ENCODE results near the gene CMTM6. TPM values are rescaled to one million over a fixed set of nuclear protein-coding genes. Genes with fewer than 3 reads are reported as not detected.

CMTM6 gene
- total and polyA plus RNA-seq, 2 of the 13 experiments (the other 11 are each of a cell fraction or from before 2014, with no cell fraction given) = 25.6 to 55.7 TPM

DNA sequence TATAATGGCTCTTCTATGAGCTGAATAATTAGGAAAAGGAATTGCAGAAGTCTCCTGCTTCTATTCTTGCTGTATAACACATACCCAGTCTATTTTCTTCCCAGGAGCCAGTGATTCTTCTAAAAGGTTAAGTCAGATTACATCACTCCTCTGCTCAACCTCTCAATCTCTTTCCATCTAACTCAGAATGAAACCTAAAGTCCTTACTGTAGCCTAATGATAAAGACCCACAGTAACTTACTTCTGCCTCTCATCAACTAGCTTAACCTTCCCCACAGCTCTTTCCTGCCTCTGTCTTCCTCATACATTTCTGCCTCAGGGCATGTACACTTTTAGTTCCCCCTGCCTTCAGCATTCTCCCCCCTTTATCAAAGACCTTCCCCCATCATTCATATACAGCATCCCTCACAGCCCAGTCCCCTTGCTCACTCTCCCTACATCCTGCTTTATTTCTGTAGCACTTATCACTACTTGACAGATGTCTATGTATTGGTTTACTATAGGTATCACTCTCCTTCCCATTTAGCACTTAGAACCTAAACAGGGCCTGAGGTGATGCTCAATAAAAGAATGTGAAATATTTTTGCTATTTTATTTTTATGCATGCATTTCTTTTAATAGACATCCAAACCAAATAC, 28.5 kb upstream of the CMTM6 start (continued):
- TF ChIP-seq, protein P1, sequence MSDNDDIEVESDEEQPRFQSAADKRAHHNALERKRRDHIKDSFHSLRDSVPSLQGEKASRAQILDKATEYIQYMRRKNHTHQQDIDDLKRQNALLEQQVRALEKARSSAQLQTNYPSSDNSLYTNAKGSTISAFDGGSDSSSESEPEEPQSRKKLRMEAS (IDR thresholded peaks at IDR 0.05) = no peak

DNA sequence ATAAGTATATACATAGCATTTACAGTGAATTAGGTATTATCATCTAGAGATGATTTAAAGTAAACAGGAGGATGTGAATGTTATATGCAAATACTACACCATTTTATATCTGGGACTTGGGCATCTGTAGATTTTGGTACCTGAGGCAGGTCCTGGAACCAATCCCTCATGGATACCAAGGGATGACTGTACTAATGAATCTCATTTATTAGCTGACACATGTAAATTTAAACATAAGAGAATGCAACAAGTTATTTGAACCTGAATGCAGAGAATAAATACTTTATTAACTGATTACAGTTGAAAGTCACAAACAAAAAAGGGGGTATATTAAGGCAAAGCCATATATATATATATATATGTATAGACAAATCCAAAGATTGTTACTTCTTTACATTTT, 23.1 kb upstream of the CMTM6 start:
- in situ Hi-C loops (cut with HindIII; ENCODE audit: extremely low pct_ligation_motif_present, low pct_unique_long_range_greater_than_20kb) (no loop called here), intact Hi-C loops (cut with micrococcal nuclease; ENCODE audit: unreplicated experiment) (no loop called here)
- H4K20me1 ChIP-seq (ENCODE audit: insufficient read depth, low read length) = no peaks in the 10 kb centered on the region
- H3K4me2 ChIP-seq (ENCODE audit: low read depth, low read length) = no peak overlapping the region
- H3K79me2 ChIP-seq (ENCODE audit: insufficient read depth, low read length) = no peaks in the 10 kb centered on the region
- no peak overlapping the region for H2AFZ ChIP-seq (ENCODE audit: low read length)
- no peak for ATAC-seq
- no peak for FAIRE-seq
- no peak for DNase-seq (ENCODE audit: low spot score)
- H3K9me3 ChIP-seq (ENCODE audit: low read length) = no peaks in the 10 kb centered on the region
- H3K4me3 ChIP-seq (replicated peaks in 1 of 3; ENCODE audit: insufficient read depth in 1 of 3, low read depth in 2 of 3, low read length in 3 of 3) = no peak overlapping the region
- no TSS peak for BruUV-seq (replicated peaks)
- ChIA-PET POLR2A (no interaction called here), CTCF (ENCODE audit: low intra/inter-chr PET ratio, low total read pairs) (no interaction called here)
- H3K9ac ChIP-seq (ENCODE audit: insufficient read depth, low read depth, low read length) = no peak overlapping the region
- no peaks in the 10 kb centered on the region for H3K4me1 ChIP-seq (ENCODE audit: insufficient read depth, low read length)
- H3K27ac ChIP-seq (ENCODE audit: extremely low read length, insufficient read depth, low read length) = no peak overlapping the region
- H3K27me3 ChIP-seq (ENCODE audit: control insufficient read depth in 1 of 2, insufficient read depth in 2 of 2, low read length in 2 of 2) = no peaks in the 10 kb centered on the region
- peaks cover 4 to 25% of the 10 kb centered on the region in 2 experiments; a peak in 4 of 5 replicates for H3K36me3 ChIP-seq (replicated peaks in 1 of 2; ENCODE audit: control insufficient read depth in 1 of 2, insufficient read depth in 2 of 2, low read length in 2 of 2)
- TF ChIP-seq, protein P2, sequence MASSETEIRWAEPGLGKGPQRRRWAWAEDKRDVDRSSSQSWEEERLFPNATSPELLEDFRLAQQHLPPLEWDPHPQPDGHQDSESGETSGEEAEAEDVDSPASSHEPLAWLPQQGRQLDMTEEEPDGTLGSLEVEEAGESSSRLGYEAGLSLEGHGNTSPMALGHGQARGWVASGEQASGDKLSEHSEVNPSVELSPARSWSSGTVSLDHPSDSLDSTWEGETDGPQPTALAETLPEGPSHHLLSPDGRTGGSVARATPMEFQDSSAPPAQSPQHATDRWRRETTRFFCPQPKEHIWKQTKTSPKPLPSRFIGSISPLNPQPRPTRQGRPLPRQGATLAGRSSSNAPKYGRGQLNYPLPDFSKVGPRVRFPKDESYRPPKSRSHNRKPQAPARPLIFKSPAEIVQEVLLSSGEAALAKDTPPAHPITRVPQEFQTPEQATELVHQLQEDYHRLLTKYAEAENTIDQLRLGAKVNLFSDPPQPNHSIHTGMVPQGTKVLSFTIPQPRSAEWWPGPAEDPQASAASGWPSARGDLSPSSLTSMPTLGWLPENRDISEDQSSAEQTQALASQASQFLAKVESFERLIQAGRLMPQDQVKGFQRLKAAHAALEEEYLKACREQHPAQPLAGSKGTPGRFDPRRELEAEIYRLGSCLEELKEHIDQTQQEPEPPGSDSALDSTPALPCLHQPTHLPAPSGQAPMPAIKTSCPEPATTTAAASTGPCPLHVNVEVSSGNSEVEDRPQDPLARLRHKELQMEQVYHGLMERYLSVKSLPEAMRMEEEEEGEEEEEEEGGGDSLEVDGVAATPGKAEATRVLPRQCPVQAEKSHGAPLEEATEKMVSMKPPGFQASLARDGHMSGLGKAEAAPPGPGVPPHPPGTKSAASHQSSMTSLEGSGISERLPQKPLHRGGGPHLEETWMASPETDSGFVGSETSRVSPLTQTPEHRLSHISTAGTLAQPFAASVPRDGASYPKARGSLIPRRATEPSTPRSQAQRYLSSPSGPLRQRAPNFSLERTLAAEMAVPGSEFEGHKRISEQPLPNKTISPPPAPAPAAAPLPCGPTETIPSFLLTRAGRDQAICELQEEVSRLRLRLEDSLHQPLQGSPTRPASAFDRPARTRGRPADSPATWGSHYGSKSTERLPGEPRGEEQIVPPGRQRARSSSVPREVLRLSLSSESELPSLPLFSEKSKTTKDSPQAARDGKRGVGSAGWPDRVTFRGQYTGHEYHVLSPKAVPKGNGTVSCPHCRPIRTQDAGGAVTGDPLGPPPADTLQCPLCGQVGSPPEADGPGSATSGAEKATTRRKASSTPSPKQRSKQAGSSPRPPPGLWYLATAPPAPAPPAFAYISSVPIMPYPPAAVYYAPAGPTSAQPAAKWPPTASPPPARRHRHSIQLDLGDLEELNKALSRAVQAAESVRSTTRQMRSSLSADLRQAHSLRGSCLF (CRISPR knock-in tag; IDR thresholded peaks at IDR 0.05; ENCODE audit: borderline replicate concordance) = no peak
- TF ChIP-seq CBX2 (IDR thresholded peaks at IDR 0.05; ENCODE audit: low read depth, low read length) (no peak), CBX2 (CRISPR knock-in tag; IDR thresholded peaks at IDR 0.05; ENCODE audit: low read depth) (no peak), POLR2AphosphoS2 (IDR thresholded peaks at IDR 0.05; ENCODE audit: low read depth, low read length) (no peak), MAFK (conservative IDR thresholded peaks at IDR 0.05 in 1 of 2, IDR thresholded peaks at IDR 0.05 in 1 of 2; ENCODE audit: low read length in 2 of 2) (peak; percentile 25 to 59; a peak in 2 of 4 replicates), ZBTB7B (CRISPR knock-in tag; IDR thresholded peaks at IDR 0.05) (no peak), MAFF (IDR thresholded peaks at IDR 0.05; ENCODE audit: low read depth, low read length) (0 out of 2 replicates have a peak, but pooled peaks have one; percentile 12)
- TF ChIP-seq, protein P3, sequence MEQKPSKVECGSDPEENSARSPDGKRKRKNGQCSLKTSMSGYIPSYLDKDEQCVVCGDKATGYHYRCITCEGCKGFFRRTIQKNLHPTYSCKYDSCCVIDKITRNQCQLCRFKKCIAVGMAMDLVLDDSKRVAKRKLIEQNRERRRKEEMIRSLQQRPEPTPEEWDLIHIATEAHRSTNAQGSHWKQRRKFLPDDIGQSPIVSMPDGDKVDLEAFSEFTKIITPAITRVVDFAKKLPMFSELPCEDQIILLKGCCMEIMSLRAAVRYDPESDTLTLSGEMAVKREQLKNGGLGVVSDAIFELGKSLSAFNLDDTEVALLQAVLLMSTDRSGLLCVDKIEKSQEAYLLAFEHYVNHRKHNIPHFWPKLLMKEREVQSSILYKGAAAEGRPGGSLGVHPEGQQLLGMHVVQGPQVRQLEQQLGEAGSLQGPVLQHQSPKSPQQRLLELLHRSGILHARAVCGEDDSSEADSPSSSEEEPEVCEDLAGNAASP (CRISPR knock-in tag; IDR thresholded peaks at IDR 0.05; ENCODE audit: borderline replicate concordance) = no peak
- TF ChIP-seq, protein P4, sequence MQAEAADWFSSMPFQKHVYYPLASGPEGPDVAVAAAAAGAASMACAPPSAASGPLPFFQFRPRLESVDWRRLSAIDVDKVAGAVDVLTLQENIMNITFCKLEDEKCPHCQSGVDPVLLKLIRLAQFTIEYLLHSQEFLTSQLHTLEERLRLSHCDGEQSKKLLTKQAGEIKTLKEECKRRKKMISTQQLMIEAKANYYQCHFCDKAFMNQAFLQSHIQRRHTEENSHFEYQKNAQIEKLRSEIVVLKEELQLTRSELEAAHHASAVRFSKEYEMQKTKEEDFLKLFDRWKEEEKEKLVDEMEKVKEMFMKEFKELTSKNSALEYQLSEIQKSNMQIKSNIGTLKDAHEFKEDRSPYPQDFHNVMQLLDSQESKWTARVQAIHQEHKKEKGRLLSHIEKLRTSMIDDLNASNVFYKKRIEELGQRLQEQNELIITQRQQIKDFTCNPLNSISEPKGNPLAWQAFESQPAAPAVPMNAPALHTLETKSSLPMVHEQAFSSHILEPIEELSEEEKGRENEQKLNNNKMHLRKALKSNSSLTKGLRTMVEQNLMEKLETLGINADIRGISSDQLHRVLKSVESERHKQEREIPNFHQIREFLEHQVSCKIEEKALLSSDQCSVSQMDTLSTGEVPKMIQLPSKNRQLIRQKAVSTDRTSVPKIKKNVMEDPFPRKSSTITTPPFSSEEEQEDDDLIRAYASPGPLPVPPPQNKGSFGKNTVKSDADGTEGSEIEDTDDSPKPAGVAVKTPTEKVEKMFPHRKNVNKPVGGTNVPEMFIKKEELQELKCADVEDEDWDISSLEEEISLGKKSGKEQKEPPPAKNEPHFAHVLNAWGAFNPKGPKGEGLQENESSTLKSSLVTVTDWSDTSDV (CRISPR knock-in tag; IDR thresholded peaks at IDR 0.05) = no peak
- TF ChIP-seq, protein P5, sequence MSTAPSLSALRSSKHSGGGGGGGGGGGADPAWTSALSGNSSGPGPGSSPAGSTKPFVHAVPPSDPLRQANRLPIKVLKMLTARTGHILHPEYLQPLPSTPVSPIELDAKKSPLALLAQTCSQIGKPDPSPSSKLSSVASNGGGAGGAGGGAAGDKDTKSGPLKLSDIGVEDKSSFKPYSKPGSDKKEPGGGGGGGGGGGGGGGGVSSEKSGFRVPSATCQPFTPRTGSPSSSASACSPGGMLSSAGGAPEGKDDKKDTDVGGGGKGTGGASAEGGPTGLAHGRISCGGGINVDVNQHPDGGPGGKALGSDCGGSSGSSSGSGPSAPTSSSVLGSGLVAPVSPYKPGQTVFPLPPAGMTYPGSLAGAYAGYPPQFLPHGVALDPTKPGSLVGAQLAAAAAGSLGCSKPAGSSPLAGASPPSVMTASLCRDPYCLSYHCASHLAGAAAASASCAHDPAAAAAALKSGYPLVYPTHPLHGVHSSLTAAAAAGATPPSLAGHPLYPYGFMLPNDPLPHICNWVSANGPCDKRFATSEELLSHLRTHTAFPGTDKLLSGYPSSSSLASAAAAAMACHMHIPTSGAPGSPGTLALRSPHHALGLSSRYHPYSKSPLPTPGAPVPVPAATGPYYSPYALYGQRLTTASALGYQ (CRISPR knock-in tag; IDR thresholded peaks at IDR 0.05) = no peak
